NCI-H748 treated with DMSO at 0.1 percent for 48 hours (cell line): Measurements from ENCODE around the gene DGAT2.

ENCODE experiments used
- DNase-seq: peaks from one replicate; lab custom pipeline; 2025; lab: John Stamatoyannopoulos, UW

Gene DGAT2

DNA sequence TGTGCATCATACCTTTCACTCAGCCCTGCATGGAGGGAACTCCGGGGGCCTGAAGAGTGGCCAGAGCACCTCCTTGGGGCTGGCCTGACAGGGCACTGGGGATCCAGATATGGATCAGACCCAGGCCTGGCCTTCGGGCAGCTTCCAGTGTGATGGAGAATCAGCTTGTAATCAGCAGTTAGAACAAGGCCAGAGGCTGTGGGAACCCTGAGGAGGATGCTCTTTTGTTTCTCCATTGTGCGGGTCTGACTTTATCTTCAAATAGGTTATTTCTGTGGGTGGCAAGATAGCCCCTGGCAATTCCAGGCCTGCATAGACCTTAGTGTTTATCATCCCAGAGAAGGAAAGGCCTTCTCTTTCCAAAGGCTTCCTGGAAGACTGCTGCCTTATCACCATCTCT is 12.3 kb downstream of the DGAT2 start:
- DNase-seq: no peak

DNA sequence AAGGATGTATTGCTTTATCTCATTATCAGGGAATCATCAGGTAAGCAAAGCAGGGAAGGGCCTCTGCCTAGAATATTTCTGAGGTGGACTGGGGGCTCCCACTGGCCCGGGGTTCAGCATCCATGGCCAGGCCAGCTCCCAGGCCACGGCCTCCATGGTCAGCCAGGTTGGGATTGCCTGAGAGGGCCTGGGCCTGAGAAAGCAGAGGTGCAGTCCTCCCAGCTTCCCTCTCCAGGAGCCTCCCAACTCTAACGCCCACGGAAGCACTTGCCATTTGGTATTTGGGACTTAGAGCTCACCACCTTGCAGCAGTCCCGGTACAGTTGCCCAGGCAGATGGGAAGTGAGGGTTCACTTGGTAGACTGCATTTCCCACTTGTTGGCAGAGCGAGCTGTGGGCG is 12.7 kb downstream of the DGAT2 start:
- DNase-seq: no peak

DNA sequence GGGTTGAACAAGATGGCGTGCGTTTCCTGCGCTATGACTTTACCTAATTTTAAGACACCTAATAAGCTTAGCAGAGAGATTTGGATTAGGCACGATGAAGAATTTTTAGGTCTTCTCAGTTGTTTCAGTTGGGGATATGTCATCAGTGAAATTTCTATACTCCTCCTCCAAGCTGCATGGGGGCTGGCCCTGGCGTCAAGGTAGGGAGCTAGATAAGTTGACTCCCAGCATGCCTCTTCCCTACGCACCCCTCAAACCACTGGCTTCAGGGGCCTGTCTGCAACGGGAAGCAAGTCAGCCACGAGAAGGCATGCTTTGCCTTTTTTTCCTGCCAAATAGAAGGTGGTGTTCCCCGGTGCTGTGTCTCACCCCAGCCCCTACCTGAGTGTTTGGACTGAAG is 13.3 kb downstream of the DGAT2 start:
- no peak for DNase-seq

DNA sequence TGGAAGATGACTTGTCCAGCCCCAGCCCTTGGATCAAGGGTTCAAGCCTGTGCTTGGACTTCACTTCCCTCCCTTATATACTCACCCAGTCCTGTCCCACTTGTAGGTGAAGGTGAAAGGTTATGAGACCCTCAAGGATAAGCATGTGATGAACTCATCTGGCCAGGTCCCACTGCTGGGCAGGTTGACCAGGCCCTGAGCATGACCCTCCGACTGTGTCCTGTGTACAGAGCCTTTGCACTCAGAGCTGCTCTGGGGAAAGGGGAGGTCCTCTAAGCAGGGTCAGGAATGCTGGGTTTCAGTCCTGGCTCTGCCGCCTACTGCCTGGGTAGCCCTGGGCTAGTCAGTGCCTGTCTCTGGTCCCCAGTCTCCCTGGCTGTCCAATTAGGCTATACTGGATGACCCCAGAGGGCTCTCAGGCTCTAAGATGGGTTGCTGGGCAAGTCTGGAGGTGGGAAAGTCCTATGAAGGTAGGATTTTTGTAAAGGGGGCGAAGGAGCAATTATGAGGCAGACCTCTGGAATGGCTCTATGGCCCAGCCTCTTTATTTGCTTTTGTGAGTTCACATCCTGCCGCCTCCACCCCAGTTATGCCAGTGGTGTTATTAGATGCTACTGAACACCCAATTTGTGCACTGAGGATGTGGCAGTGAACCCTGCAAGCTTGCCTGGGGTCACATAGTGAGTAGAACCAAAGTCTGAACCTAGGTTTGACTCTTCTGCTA is 14.1 kb downstream of the DGAT2 start:
- no peak for DNase-seq

DNA sequence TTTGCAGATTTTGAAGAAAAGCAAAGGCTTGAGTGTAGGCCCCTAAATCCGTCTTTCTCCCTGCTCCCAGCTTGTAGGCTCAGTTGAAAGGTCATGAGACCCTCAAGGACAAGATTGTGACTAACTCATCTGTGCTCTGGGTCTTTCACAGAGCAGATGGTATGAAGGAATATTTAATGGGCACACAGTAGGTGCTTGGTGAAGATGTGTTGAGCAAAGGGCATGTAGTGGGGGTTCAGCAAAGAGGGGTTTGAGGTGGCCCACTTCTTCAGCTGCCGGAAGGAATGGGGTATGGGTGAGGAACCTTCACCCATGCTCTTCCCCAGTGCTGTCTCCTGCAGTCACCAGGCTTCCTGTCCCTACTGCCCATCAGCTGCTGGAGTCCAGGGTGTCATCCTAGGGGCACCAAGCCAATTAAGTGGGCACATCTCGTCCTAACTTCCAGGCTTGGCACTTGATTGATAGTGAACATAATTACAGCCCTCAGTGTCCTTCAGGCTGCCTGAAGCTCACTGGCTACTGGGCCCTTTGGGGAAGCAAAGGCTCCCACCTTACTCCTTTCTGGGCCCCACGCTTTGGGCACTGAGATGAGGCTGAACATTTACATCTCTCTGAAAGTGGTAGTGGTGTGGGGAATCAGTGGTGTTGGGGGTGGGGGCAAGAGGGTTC is 15.0 kb downstream of the DGAT2 start:
- no peak for DNase-seq

DNA sequence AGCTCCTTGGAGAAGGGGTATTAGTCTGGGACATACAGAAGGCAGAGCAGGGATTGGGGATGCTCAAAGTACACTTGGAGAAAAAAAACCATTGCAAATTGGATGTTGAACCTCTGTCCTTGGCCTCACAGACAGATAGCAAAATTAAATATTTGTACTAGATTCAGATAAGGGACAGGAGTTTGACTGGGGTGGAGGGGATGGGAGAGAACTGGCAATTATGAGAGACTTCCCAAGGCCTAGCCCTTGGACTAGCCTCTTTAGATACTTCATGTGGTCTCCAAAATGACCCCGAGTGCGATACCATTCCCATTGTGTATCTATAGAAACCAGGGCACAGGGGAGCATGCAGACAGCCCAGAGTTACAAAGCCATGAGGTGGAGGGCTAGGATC is 15.5 kb downstream of the DGAT2 start:
- DNase-seq: no peak

DNA sequence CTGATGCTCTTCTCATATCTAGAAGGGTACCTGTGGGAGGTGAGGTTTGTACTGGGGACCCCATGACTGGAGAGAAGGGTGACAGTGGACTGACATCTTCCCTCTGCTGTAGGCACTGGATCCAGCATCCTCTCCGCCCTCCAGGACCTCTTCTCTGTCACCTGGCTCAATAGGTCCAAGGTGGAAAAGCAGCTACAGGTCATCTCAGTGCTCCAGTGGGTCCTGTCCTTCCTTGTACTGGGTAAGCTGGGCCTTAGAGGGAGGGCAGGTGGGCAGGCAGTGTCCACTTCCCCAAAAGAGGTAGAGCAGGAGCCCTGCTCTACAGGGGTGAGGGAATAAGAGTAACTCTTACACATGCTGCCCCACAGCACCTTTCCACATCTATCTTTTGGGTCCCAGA is 15.9 kb downstream of the DGAT2 start:
- no peak for DNase-seq

DNA sequence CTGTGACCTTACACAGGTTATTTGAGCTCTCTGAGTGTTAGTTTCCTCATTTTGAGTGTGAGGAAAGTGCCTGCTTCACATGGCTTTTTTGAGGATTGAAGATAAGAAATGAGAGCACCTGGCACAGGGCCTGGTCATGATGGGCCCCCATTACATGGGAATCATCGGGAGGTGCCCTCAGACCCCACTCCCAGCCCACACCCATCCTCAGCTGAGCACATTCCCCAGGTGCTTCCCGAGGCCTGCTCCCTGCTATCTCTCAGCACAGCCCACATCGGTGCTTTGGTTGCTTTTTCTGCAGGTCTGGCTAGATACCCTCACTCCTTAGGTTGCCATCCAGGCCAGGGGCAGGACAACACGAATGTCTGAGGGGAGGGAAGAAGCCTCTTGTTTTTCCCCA is 16.6 kb downstream of the DGAT2 start:
- no peak for DNase-seq

DNA sequence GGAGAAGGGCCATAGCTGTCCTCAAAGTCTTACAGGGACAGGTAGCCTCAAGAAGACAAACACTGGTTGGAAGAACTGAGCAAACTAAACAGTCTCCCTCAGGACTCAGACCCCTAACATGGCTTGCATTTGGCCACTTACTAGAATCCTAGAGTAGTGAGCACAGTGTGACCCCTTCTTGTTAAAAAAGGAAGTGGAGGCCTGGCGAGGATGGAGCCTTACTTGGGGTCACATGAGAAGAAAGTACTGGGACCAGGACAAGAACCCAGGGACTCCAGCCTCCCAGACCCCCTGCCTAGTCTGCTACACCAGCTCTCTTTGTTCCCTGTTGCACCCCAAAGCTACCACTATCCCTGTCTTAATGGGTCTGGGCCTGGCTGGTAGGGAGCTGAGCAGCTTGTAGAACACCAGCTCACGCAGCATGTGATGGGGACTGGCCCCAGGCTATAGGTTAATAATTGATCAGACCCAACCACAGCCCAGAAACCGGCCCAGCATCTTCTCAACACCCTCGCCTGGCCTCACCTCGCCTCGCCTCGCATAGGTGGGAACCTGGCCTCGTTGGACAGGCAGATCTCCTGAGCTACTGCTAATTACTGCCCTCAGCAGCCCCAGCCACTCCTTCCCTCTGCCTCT is 17.6 kb downstream of the DGAT2 start:
- DNase-seq: no peak

DNA sequence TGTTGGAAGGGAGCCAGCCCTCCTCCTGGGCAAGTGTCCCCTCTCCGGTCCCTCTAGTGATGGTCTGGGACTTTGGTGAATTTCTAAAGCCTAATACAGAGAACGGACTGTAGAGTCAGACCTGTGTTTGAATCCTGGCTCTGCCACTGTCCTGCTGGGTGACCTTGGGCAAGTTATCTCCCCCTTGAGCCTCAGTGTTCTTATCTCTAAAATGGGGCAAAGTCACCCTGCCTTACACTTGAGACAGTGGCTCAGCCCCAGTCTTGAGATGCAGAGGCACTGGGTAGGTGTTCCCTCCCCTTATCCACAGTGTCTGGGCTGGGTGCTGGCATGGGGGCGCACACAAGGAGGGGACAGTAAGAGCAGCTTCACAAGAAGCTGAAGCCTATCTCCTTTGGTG is 20.9 kb downstream of the DGAT2 start:
- no peak for DNase-seq

DNA sequence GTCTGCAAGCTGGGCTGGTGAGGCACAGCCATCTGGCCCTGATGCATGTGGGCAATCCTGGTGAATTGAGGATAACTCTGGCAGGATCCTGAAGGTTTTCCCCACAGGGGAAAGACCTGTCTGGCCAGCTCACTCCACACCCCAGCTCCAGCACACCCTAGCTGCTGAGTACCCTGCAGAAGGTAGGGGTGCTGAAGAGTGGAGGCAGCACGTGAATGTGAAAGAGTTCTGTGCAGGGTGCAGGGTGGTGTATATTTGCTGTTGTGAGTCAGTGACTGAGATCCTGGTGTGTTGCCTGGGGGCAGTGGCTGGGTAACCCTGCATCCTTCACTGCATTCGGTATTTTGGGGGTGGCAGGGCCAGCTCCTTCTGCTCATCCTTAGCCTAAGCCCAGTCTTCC is 22.4 kb downstream of the DGAT2 start:
- no peak for DNase-seq

DNA sequence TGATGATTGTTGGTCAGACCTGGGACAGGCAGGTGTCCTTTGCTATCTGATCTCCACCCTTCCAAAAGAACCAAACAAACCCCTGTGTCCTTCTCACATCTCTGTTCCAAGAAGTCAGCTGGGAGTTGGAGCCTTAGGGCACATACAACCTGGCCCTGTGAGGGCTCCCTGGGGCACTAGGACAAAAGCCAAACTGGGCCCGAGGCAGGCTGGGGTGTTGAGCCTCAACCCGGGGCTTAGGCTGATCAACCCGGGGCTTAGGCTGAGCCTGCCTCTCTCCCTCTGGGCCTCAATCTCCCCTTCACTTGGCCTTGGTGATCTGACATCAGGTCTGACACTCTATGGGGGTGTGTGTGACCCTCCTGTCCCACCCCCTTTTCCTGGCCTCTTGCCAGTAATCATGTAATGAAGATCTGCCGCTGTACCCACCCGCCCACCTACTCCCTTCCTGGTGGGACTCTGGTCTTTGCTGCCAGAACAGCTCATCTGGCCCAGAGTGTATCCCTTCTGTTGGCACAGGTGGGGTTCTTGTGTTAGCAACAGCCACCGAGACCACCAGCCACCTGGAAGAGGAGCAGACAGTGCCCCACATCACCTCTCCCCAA is 23.7 kb downstream of the DGAT2 start:
- no peak for DNase-seq

DNA sequence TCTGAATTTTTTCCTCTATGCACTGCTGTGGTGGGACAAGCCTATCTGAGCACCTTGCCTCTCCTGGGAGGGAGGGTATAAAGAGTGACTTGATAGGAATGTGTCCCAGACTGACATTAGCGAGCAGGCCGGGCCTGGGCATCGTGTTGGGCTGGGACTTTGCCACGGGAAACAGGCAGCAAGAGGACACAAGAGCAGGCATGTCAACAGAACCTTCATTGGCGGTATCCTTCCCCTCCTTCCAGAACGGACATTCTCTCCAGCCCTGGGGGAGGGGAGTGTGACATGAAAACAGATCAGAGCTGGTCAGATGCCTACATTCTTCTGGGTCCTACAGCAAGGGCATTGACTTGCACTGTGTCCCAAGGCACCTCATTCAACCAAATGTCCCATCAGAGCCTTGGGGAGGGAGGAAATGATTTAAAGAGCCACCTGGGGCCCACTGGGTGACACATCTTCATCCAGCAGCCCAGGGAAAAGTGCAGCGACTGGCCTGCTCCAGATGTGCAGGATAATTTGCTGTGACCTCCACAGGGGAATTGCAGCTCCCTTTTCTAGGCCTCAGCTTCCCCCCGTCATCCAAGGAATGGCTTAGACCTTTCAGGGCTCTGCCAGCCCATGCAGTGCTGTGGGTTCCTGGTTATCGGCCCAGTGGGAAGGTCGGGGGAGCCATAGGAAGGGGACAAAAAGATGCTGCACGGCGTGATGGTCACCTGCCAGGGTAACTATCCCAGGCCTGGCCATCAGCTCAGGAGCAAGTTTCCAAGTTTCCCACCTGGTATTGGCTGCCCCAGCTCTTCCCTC is 24.6 kb downstream of the DGAT2 start:
- no peak for DNase-seq

DNA sequence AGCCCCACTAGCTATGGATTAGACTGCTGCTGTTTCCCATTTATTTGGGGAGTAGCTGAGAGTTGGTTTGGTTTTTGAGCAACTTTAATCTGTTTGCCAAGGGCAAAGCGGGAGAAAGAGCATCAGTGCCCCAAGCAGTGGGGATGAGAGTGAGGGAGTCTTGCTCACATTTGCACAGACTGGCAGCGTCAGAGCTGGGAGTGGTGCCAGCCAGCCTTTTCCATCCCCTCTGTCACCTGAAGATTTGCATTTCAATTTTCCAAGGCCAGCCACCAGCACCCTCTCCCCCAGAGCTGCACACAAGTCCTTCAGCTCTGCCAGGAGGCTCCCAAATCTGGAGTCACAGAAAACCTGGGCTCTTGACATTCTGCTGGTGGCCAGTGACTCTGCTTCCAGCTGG is 25.4 kb downstream of the DGAT2 start:
- no peak for DNase-seq

DNA sequence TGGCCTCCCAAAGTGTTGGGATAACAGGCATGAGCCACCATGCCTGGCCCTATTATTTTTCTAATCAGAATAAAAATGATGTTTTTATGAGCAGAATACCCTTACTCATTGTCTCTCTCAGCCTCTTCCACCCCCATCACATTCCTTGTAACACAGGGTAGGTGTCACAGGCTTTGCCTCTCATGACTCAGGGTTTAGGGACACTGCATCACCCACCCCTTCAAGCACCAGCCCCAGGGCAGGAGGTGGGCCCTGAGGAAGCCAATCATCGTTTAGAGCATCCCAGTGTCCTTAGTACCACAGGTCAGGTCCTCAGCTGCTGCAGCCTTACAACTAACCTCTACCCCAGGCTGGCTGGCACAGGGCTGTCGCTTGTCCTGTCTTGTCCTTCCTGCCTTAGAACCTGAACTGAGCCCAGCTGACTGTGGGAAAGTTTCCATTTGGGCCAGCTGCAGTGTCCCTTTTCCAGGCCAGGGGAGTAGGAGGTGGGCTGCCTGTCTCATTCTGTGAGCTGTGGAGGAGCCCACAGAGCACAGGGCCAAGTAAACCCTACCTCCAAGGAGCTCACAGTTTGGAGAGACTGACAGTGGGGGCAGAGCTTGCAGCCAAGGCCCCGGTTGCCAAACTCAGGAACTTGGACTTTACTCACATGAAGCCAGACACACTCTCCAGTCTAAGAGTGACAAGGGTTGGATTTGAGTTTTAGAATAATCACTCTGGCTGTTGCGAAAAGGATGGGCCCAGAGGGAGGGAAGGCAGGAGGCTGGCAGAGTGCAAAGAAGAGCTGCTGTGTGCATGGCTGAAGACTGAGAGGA is 26.9 kb downstream of the DGAT2 start:
- DNase-seq: no peak

DNA sequence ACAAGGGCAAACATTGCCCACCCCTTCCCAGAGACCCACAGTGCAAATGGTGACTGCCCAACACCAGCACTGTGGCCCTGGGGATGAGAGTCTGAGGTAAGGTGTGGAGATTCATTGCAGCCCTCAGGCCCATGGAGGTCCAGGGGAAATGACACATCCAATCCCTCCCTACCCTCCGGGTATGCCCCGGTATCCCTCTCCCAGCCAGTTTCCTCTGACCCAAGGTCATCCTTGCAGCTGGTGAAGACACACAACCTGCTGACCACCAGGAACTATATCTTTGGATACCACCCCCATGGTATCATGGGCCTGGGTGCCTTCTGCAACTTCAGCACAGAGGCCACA is 27.5 kb downstream of the DGAT2 start:
- no peak for DNase-seq

DNA sequence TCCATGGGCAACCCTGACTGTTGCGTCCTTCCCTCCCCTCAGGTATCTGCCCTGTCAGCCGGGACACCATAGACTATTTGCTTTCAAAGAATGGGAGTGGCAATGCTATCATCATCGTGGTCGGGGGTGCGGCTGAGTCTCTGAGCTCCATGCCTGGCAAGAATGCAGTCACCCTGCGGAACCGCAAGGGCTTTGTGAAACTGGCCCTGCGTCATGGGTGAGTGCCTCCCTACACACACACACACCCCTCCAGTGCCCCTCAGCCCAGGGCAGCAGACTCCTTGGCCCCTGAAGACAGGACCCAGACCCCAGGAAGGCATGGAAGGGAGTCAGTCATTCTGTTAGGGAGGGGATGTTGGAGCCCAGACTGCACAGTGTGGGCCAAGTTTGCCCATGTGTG is 28.5 kb downstream of the DGAT2 start:
- DNase-seq: no peak

DNA sequence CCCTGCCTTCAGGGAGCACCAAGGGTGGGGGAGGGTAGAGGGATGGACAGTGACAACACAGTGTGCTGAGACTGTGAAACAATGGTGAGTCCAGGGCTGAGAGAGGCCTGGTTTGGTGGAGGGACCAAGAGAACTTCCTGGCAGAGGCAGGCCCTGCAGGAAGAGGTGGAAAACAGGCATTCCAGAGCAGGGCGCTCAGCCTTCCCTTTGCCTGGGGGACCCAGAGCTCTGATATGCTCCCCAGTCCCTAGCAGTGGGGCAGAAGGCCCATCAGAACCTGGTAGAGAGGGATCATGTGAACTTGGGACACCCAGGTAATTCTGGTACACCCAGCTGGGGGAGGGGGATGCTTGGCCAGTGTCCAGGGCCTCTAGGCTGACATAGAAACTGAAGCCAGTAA is 29.2 kb downstream of the DGAT2 start:
- DNase-seq: no peak

DNA sequence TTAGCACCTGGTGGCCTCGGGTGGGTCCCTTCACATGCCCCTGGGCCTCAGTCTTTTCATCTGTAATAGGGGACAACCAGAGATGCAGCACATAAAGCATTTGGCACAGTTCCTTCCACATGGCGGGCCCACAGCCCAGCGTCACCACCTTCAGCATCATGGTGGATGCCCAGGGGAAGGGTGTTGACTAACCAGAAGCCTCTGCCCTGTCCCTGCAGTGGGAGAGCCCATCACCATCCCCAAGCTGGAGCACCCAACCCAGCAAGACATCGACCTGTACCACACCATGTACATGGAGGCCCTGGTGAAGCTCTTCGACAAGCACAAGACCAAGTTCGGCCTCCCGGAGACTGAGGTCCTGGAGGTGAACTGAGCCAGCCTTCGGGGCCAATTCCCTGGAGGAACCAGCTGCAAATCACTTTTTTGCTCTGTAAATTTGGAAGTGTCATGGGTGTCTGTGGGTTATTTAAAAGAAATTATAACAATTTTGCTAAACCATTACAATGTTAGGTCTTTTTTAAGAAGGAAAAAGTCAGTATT is 31.6 kb downstream of the DGAT2 start:
- no peak for DNase-seq

DNA sequence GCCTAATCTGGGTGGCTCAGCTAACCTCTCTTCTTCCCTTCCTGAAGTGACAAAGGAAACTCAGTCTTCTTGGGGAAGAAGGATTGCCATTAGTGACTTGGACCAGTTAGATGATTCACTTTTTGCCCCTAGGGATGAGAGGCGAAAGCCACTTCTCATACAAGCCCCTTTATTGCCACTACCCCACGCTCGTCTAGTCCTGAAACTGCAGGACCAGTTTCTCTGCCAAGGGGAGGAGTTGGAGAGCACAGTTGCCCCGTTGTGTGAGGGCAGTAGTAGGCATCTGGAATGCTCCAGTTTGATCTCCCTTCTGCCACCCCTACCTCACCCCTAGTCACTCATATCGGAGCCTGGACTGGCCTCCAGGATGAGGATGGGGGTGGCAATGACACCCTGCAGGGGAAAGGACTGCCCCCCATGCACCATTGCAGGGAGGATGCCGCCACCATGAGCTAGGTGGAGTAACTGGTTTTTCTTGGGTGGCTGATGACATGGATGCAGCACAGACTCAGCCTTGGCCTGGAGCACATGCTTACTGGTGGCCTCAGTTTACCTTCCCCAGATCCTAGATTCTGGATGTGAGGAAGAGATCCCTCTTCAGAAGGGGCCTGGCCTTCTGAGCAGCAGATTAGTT is 32.3 kb downstream of the DGAT2 start:
- no peak for DNase-seq
